CD14-positive monocyte (primary cell): ENCODE data around the gene SCML1. TPM values are rescaled to one million over a fixed set of nuclear protein-coding genes. Genes with fewer than 3 reads are reported as not detected.

Experiments used
- DNase-seq, 3 donors: peaks; one replicate each; pipeline ENCODE4 v3.0.0-alpha.2; 2011 to 2022
- H2AFZ ChIP-seq: 2 replicates; pipeline ENCODE4 v1.6.0; 2012; ENCODE audit warnings: mild to moderate bottlenecking, low read depth, low read length, inconsistent platforms; ENCODE audit not compliant: insufficient read depth, poor library complexity, severe bottlenecking
- H3K27ac ChIP-seq, 2 donors: 1 replicate in 1 of 2; 2 replicates in 1 of 2; pipeline ENCODE4 v1.5.1; 2012 to 2013; ENCODE audit warnings: low read length in 2 of 2, control low read depth in 1 of 2, inconsistent platforms in 1 of 2, low read depth in 1 of 2, mild to moderate bottlenecking in 1 of 2
- H3K27me3 ChIP-seq, 2 donors: one replicate each; pipeline versions ENCODE4 v1.6.0 to v1.6.1; 2011 to 2013; ENCODE audit warnings: low read length in 2 of 2; ENCODE audit not compliant: control insufficient read depth in 2 of 2, insufficient read depth in 2 of 2
- H3K36me3 ChIP-seq, 2 donors: replicated peaks in 1 of 2; 1 replicate in 1 of 2; 2 replicates in 1 of 2; pipeline versions ENCODE4 v1.5.1 to v1.6.1; 2012 to 2013; ENCODE audit warnings: low read length in 2 of 2, control low read depth in 1 of 2, inconsistent platforms in 1 of 2, mild to moderate bottlenecking in 1 of 2; ENCODE audit not compliant: insufficient read depth in 2 of 2, control insufficient read depth in 1 of 2
- H3K4me1 ChIP-seq, 2 donors: 1 replicate in 1 of 2; 2 replicates in 1 of 2; pipeline versions ENCODE4 v1.5.1 to v1.6.1; 2012 to 2013; ENCODE audit warnings: low read length in 2 of 2, control low read depth in 1 of 2, inconsistent platforms in 1 of 2, mild to moderate bottlenecking in 1 of 2, moderate library complexity in 1 of 2; ENCODE audit not compliant: insufficient read depth in 2 of 2, control insufficient read depth in 1 of 2
- H3K4me2 ChIP-seq: replicated peaks from 2 replicates; pipeline ENCODE3; 2012; ENCODE audit warnings: low read length, moderate library complexity, mild to moderate bottlenecking; ENCODE audit not compliant: poor library complexity, severe bottlenecking; ENCODE audit errors: extremely low read depth
- H3K4me3 ChIP-seq, 3 experiments: fragments of 200-600 bp in 1 of 3; sonication (generic) in 1 of 3; replicated peaks in 1 of 3; 1 replicate in 2 of 3; 2 replicates in 1 of 3; pipeline ENCODE4 v1.5.1; 2011 to 2013; ENCODE audit warnings: low read length in 3 of 3, mild to moderate bottlenecking in 3 of 3, control low read depth in 2 of 3, low read depth in 2 of 3, inconsistent platforms in 1 of 3, moderate library complexity in 1 of 3
- H3K79me2 ChIP-seq: 2 replicates; pipeline ENCODE4 v1.6.0; 2012; ENCODE audit warnings: mild to moderate bottlenecking, control low read depth, inconsistent platforms, low read length, moderate library complexity; ENCODE audit not compliant: insufficient read depth
- H3K9ac ChIP-seq: 2 replicates; pipeline ENCODE4 v1.6.0; 2017; ENCODE audit warnings: low read length, mild to moderate bottlenecking; ENCODE audit not compliant: insufficient read depth, poor library complexity, severe bottlenecking
- H3K9me3 ChIP-seq, 2 donors: replicated peaks in 1 of 2; 1 replicate in 1 of 2; 2 replicates in 1 of 2; pipeline versions ENCODE4 v1.5.1 to v1.6.1; 2012 to 2013; ENCODE audit warnings: low read length in 2 of 2, control low read depth in 1 of 2; ENCODE audit not compliant: control insufficient read depth in 1 of 2, insufficient read depth in 1 of 2
- H4K20me1 ChIP-seq: 2 replicates; pipeline ENCODE4 v1.6.0; 2012; ENCODE audit warnings: mild to moderate bottlenecking, low read length, control low read depth, moderate library complexity; ENCODE audit not compliant: insufficient read depth
- H3K27ac Mint-ChIP-seq, 7 donors: one replicate each; pipeline ENCODE4 v1.8.0; 2020; ENCODE audit warnings: mild to moderate bottlenecking in 7 of 7, mixed read lengths in 7 of 7, moderate library complexity in 6 of 7, inconsistent platforms in 2 of 7
- H3K27me3 Mint-ChIP-seq, 3 donors: one replicate each; pipeline ENCODE4 v1.8.0; 2021 to 2022; ENCODE audit warnings: low read depth in 3 of 3, mild to moderate bottlenecking in 3 of 3, mixed read lengths in 3 of 3, moderate library complexity in 3 of 3, inconsistent platforms in 1 of 3
- H3K36me3 Mint-ChIP-seq, 2 donors: one replicate each; pipeline ENCODE4 v1.8.0; 2020; ENCODE audit warnings: mixed read lengths in 2 of 2, inconsistent platforms in 1 of 2, mild to moderate bottlenecking in 1 of 2
- H3K4me1 Mint-ChIP-seq: one replicate; pipeline ENCODE4 v1.8.0; 2020; ENCODE audit warnings: mild to moderate bottlenecking, mixed read lengths
- H3K4me3 Mint-ChIP-seq, 2 donors: one replicate each; pipeline ENCODE4 v1.8.0; 2020; ENCODE audit warnings: mild to moderate bottlenecking in 2 of 2, mixed read lengths in 2 of 2, moderate library complexity in 1 of 2
- H3K9me3 Mint-ChIP-seq, 7 donors: one replicate each; pipeline ENCODE4 v1.8.0; 2020 to 2022; ENCODE audit warnings: mixed read lengths in 7 of 7, mild to moderate bottlenecking in 6 of 7, moderate library complexity in 6 of 7, inconsistent platforms in 2 of 7
- CTCF ChIP-seq: fragments of 200-600 bp; IDR thresholded peaks from one replicate; pipeline ENCODE4 v1.8.0; 2022; ENCODE audit warnings: antibody characterized with exemption, mild to moderate bottlenecking
- WGBS: methylation state at CpG from one replicate; pipeline ENCODE4 v1.1.5; 2013; ENCODE audit warnings: missing lambda C conversion rate; ENCODE audit not compliant: insufficient coverage; 5-methylcytosine and 5-hydroxymethylcytosine counted together
- intact Hi-C, 2 donors: fragments of 100-400 bp; cut with micrococcal nuclease; formaldehyde crosslinking; loops; one replicate each; pipeline versions ENCODE4 v1.15.0 to v1.15.1; 2023
- polyA plus RNA-seq, 3 donors: library from polyadenylated mRNA; depleted of rRNA in 1 of 3; unstranded in 2 of 3; stranded (reverse) in 1 of 3; fragments of 300-500 nt in 2 of 3; fragments of >200 nt in 1 of 3; fragmentation: Illumina TruSeq in 2 of 3; gene quantifications; 1 replicate in 2 of 3; 2 replicates in 1 of 3; pipeline ENCODE4 v1.2.3, GENCODE V29; 2012 to 2021

Gene SCML1
- polyA plus RNA-seq, 3 donors = 0.56 to 8.5 (median 1.4) TPM

GRCh38 chrX:17802756-17803155, 65.5 kb downstream of the SCML1 start:
- intact Hi-C loops = no loop called here
- no peak for DNase-seq
- no peak overlapping the region for H3K4me3 ChIP-seq

GRCh38 chrX:17803449-17803848, 66.2 kb downstream of the SCML1 start:
- Histone ChIP-seq H3K27ac (no peak overlapping the region), H3K79me2 (no peaks in the 10 kb centered on the region), H3K4me2 (no peak overlapping the region), H3K4me3 (no peak overlapping the region), H3K36me3 (no peaks in the 10 kb centered on the region), H3K9ac (no peak overlapping the region), H3K27me3 (no peaks in the 10 kb centered on the region), H3K9me3 (no peaks in the 10 kb centered on the region), H2AFZ (no peak overlapping the region), H4K20me1 (no peaks in the 10 kb centered on the region), H3K4me1 (no peaks in the 10 kb centered on the region)
- Mint-ChIP-seq H3K36me3 (no peaks in the 10 kb centered on the region), H3K4me1 (peaks cover 5% of the 10 kb centered on the region), H3K4me3 (no peak overlapping the region), H3K27ac (no peak overlapping the region), H3K27me3 (peaks cover 0 to 14% (median 3%) of the 10 kb centered on the region in 3 donors), H3K9me3 (peaks cover 0 to 3% (median 0%) of the 10 kb centered on the region in 7 donors)
- no peak for TF ChIP-seq CTCF
- intact Hi-C loops = no loop called here
- WGBS = 80% methylated on average over 1 of the region's 4 CpGs
- no peak for DNase-seq

More at GRCh38 chrX:17802756-17803155, 65.5 kb downstream of the SCML1 start:
- Histone ChIP-seq H3K79me2 (no peaks in the 10 kb centered on the region), H3K27me3 (no peaks in the 10 kb centered on the region), H3K27ac (no peak overlapping the region), H4K20me1 (no peaks in the 10 kb centered on the region), H2AFZ (no peak overlapping the region), H3K4me2 (no peak overlapping the region), H3K4me1 (no peaks in the 10 kb centered on the region), H3K9me3 (no peaks in the 10 kb centered on the region), H3K36me3 (no peaks in the 10 kb centered on the region), H3K9ac (no peak overlapping the region)
- TF ChIP-seq CTCF = no peak
- Mint-ChIP-seq H3K4me3 (no peak overlapping the region), H3K36me3 (no peaks in the 10 kb centered on the region), H3K4me1 (peaks cover 5% of the 10 kb centered on the region), H3K9me3 (peaks cover 0 to 3% (median 0%) of the 10 kb centered on the region in 7 donors), H3K27ac (no peak overlapping the region), H3K27me3 (peaks cover 0 to 16% (median 3%) of the 10 kb centered on the region in 3 donors)
- WGBS = 100% methylated on average over 4 of the region's 7 CpGs

Other genes with a start within 250 kb of the SCML1 start
- not detected for gene RAI2, start 123.8 kb downstream of the SCML1 start, polyA plus RNA-seq